Mononuclear cell (primary cell): ENCODE measurements around the gene PES1. TPM values are rescaled to one million over a fixed set of nuclear protein-coding genes. Genes with fewer than 3 reads are reported as not detected.

Source experiments
- H3K27me3 ChIP-seq: 2 replicates; pipeline ENCODE4 v1.6.0; 2011; ENCODE audit warnings: low read length, control low read depth; ENCODE audit not compliant: insufficient read depth
- H3K4me1 ChIP-seq: 2 replicates; pipeline ENCODE4 v1.5.1; 2011; ENCODE audit warnings: mild to moderate bottlenecking, low read length, control low read depth; ENCODE audit not compliant: insufficient read depth
- H3K4me3 ChIP-seq: 2 replicates; pipeline ENCODE4 v1.5.1; 2011; ENCODE audit warnings: mild to moderate bottlenecking, low read length, moderate library complexity
- H3K9me3 ChIP-seq: 2 replicates; pipeline ENCODE4 v1.5.1; 2011; ENCODE audit warnings: low read depth, mild to moderate bottlenecking, control low read depth, low read length
- total RNA-seq: library from RNA; depleted of rRNA; stranded (reverse); fragments of >200 nt; gene quantifications from one replicate; pipeline ENCODE4 v1.2.3, GENCODE V29; 2012

Gene PES1
- total RNA-seq, 1 donor, result 21.8 TPM

DNA sequence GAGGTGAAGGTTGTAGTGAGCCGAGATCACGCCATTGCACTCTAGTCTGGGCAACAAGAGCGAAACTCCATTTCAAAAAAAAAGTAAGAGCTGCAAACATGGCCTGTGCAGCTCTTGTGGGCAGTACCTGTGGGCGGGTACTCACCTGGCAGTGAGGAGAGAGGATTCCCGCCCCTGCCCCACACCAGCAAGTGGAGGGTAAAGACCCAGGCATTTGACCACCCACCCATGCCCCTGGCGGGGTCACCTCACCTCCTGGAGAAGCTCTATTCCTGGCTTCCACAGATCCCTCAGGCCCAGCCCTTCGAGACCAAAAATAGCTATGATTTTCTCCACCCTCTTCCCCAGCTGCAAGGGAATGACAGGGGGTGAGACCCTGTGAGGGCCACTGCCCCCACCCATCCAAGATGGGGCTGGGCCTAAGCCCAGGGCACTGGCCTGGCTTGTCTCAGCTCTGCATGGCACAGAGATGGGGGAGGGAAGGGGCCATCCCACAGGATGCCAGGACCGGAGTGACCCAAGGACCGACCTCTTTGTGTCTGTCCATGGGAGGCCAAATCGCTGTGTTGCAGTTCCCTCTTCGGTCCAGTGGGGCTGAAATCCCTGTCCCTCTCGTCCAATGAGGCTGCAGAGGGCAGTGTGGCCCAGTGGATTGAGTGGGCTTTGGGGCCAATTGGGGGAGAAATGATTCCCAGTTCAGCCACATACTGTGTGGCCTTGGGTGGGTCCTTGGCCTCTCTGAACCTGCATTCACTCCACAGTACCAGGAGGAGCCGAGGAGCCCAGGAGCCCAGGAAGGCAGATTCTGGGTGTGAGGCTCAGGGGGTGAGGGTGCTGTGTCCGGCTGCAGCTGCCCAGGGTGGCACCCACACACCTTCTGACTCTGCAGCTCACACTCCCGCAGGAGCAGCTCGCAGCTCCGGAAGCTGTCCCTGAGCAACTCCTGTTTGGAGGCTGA, 59.8 kb downstream of the PES1 start:
- H3K4me1 ChIP-seq, result no peaks in the 10 kb centered on the region
- no peak overlapping the region for H3K4me3 ChIP-seq
- no peaks in the 10 kb centered on the region for H3K27me3 ChIP-seq

DNA sequence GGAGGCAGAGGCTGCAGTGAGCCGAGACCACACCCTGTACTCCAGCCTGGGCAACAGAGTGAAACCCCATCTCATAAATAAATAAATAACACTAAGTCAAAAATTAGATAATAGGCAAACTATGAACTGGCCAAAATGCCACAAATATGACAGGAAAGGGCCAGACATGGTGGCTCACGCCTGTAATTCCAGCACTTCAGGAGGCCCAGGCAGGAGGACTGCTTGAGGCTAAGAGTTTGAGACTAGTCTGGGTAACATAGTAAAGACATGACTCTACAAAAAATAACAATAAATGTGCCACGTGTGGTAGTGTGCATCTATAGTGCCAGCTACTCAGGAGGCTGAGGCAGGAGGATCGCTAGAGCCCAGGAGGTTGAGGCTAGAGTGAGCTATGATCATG, 65.1 kb downstream of the PES1 start:
- no peaks in the 10 kb centered on the region for H3K4me1 ChIP-seq
- H3K9me3 ChIP-seq, result no peaks in the 10 kb centered on the region
- no peaks in the 10 kb centered on the region for H3K27me3 ChIP-seq
- H3K4me3 ChIP-seq, result no peak overlapping the region

More for the DNA sequence above, 59.8 kb downstream of the PES1 start:
- H3K9me3 ChIP-seq, result no peaks in the 10 kb centered on the region

Other genes with a start within 250 kb of the PES1 start
- gene SF3A1, start 235.0 kb downstream of the PES1 start, total RNA-seq, result 94.3 TPM
- gene CCDC157, start 234.9 kb downstream of the PES1 start, total RNA-seq, result 4.9 TPM
- 3.3 TPM for gene RNF215, start 204.5 kb downstream of the PES1 start, total RNA-seq
- 15.5 TPM for gene SEC14L2, start 194.9 kb downstream of the PES1 start, total RNA-seq
- 24.5 TPM for gene MTFP1, start 166.1 kb downstream of the PES1 start, total RNA-seq
- not detected for gene SEC14L3, start 119.9 kb downstream of the PES1 start, total RNA-seq
- not detected for gene SEC14L4, start 86.2 kb downstream of the PES1 start, total RNA-seq
- gene SEC14L6, start 45.2 kb downstream of the PES1 start, total RNA-seq, result not detected
- 0.10 TPM for gene GAL3ST1, start 17.2 kb downstream of the PES1 start, total RNA-seq
- gene TCN2, start 15.3 kb upstream of the PES1 start, total RNA-seq, result 8.7 TPM
- 4.4 TPM for gene SLC35E4, start 43.9 kb upstream of the PES1 start, total RNA-seq
- gene DUSP18, start 76.0 kb upstream of the PES1 start, total RNA-seq, result 3.3 TPM
- gene OSBP2, start 103.0 kb upstream of the PES1 start, total RNA-seq, result 3.1 TPM